ENCODE results near the gene TMEM109.

TMEM109 gene

DNA sequence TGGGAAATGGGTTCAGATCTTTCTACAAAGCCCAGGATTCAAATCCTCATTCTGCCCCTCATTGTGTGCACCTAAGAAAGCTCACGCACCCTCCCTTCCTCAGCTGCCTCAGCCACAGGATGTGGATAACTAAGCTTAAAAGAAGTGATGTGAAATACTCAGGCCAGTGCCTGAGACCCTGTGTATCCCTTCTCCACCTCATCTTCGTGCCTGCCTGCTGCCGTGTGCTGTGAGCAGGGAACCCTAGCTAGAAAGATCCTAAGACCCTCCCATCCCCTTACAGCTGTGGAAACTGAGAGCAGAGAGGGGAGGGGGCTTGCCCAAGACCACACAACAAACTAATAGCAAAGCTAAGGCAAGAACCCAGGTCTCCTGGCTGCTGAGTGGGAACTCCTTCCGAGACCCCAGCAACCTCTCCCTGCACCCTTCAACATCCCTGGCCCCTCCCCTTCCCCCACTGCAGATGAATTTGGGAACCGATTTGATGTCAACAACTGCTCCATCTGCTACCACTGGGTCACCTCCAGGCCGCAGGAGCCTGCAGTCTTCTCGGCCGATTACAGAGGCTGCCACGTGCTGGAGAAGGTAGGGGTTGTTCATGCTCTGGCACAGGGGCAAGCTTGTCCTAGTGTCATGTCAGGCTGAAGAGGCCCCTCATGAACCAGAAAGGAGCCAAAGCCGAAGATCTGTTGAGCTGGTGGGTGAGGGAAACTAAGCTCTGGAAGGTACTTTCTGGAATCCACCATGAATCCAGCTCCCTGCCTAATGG, 45.1 kb upstream of the TMEM109 start:
- no peak for ATAC-seq
- TF ChIP-seq BACH2 (CRISPR knock-in tag; IDR thresholded peaks at IDR 0.05; ENCODE audit: borderline replicate concordance) (no peak), ZNF8 (CRISPR knock-in tag; IDR thresholded peaks at IDR 0.05) (no peak), ZFP30 (CRISPR knock-in tag; IDR thresholded peaks at IDR 0.05) (no peak), SNAI2 (CRISPR knock-in tag; IDR thresholded peaks at IDR 0.05) (no peak), OSR1 (CRISPR knock-in tag; IDR thresholded peaks at IDR 0.05) (no peak), ZFP3 (CRISPR knock-in tag; IDR thresholded peaks at IDR 0.05) (no peak)
- TF ChIP-seq, protein P1, sequence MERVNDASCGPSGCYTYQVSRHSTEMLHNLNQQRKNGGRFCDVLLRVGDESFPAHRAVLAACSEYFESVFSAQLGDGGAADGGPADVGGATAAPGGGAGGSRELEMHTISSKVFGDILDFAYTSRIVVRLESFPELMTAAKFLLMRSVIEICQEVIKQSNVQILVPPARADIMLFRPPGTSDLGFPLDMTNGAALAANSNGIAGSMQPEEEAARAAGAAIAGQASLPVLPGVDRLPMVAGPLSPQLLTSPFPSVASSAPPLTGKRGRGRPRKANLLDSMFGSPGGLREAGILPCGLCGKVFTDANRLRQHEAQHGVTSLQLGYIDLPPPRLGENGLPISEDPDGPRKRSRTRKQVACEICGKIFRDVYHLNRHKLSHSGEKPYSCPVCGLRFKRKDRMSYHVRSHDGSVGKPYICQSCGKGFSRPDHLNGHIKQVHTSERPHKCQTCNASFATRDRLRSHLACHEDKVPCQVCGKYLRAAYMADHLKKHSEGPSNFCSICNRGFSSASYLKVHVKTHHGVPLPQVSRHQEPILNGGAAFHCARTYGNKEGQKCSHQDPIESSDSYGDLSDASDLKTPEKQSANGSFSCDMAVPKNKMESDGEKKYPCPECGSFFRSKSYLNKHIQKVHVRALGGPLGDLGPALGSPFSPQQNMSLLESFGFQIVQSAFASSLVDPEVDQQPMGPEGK (CRISPR knock-in tag; IDR thresholded peaks at IDR 0.05; ENCODE audit: borderline replicate concordance), result no peak
- TF ChIP-seq, protein P2, sequence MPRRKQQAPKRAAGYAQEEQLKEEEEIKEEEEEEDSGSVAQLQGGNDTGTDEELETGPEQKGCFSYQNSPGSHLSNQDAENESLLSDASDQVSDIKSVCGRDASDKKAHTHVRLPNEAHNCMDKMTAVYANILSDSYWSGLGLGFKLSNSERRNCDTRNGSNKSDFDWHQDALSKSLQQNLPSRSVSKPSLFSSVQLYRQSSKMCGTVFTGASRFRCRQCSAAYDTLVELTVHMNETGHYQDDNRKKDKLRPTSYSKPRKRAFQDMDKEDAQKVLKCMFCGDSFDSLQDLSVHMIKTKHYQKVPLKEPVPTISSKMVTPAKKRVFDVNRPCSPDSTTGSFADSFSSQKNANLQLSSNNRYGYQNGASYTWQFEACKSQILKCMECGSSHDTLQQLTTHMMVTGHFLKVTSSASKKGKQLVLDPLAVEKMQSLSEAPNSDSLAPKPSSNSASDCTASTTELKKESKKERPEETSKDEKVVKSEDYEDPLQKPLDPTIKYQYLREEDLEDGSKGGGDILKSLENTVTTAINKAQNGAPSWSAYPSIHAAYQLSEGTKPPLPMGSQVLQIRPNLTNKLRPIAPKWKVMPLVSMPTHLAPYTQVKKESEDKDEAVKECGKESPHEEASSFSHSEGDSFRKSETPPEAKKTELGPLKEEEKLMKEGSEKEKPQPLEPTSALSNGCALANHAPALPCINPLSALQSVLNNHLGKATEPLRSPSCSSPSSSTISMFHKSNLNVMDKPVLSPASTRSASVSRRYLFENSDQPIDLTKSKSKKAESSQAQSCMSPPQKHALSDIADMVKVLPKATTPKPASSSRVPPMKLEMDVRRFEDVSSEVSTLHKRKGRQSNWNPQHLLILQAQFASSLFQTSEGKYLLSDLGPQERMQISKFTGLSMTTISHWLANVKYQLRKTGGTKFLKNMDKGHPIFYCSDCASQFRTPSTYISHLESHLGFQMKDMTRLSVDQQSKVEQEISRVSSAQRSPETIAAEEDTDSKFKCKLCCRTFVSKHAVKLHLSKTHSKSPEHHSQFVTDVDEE (CRISPR knock-in tag; IDR thresholded peaks at IDR 0.05), result no peak

DNA sequence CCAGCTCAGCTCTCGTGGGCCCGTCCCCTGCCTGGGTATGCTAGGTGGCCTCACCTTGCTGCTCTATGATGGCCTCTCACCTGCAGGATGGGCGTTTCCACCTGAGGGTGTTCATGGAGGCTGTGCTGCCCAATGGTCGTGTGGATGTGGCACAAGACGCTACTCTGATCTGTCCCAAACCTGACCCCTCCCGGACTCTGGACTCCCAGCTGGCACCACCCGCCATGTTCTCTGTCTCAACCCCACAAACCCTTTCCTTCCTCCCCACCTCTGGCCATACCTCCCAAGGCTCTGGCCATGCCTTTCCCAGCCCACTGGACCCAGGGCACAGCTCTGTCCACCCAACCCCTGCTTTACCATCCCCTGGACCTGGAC, 44.5 kb upstream of the TMEM109 start:
- ATAC-seq, result no peak

More for the DNA sequence above, 44.5 kb upstream of the TMEM109 start:
- TF ChIP-seq, protein P1 (CRISPR knock-in tag; IDR thresholded peaks at IDR 0.05; ENCODE audit: borderline replicate concordance), result no peak
- TF ChIP-seq, protein P3, sequence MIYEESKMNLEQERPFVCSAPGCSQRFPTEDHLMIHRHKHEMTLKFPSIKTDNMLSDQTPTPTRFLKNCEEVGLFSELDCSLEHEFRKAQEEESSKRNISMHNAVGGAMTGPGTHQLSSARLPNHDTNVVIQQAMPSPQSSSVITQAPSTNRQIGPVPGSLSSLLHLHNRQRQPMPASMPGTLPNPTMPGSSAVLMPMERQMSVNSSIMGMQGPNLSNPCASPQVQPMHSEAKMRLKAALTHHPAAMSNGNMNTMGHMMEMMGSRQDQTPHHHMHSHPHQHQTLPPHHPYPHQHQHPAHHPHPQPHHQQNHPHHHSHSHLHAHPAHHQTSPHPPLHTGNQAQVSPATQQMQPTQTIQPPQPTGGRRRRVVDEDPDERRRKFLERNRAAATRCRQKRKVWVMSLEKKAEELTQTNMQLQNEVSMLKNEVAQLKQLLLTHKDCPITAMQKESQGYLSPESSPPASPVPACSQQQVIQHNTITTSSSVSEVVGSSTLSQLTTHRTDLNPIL (CRISPR knock-in tag; IDR thresholded peaks at IDR 0.05; ENCODE audit: low read depth), result no peak
- TF ChIP-seq ZFP30 (CRISPR knock-in tag; IDR thresholded peaks at IDR 0.05) (no peak), ZFP3 (CRISPR knock-in tag; IDR thresholded peaks at IDR 0.05) (no peak), ZNF565 (CRISPR knock-in tag; conservative IDR thresholded peaks at IDR 0.05; ENCODE audit: low read depth) (no peak), OSR1 (CRISPR knock-in tag; IDR thresholded peaks at IDR 0.05) (no peak), TCF4 (CRISPR knock-in tag; IDR thresholded peaks at IDR 0.05; ENCODE audit: borderline replicate concordance) (no peak), ARNTL (CRISPR knock-in tag; IDR thresholded peaks at IDR 0.05; ENCODE audit: borderline replicate concordance, low read depth) (no peak), RARB (CRISPR knock-in tag; IDR thresholded peaks at IDR 0.05) (no peak), TOX (CRISPR knock-in tag; IDR thresholded peaks at IDR 0.05; ENCODE audit: borderline replicate concordance) (no peak), BACH2 (CRISPR knock-in tag; IDR thresholded peaks at IDR 0.05; ENCODE audit: borderline replicate concordance) (no peak), PPARA (CRISPR knock-in tag; IDR thresholded peaks at IDR 0.05; ENCODE audit: borderline replicate concordance) (no peak)
- TF ChIP-seq, protein P4, sequence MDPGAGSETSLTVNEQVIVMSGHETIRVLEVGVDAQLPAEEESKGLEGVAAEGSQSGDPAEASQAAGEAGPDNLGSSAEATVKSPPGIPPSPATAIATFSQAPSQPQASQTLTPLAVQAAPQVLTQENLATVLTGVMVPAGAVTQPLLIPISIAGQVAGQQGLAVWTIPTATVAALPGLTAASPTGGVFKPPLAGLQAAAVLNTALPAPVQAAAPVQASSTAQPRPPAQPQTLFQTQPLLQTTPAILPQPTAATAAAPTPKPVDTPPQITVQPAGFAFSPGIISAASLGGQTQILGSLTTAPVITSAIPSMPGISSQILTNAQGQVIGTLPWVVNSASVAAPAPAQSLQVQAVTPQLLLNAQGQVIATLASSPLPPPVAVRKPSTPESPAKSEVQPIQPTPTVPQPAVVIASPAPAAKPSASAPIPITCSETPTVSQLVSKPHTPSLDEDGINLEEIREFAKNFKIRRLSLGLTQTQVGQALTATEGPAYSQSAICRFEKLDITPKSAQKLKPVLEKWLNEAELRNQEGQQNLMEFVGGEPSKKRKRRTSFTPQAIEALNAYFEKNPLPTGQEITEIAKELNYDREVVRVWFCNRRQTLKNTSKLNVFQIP (CRISPR knock-in tag; IDR thresholded peaks at IDR 0.05; ENCODE audit: borderline replicate concordance, low read depth), result no peak
- TF ChIP-seq, protein P5, sequence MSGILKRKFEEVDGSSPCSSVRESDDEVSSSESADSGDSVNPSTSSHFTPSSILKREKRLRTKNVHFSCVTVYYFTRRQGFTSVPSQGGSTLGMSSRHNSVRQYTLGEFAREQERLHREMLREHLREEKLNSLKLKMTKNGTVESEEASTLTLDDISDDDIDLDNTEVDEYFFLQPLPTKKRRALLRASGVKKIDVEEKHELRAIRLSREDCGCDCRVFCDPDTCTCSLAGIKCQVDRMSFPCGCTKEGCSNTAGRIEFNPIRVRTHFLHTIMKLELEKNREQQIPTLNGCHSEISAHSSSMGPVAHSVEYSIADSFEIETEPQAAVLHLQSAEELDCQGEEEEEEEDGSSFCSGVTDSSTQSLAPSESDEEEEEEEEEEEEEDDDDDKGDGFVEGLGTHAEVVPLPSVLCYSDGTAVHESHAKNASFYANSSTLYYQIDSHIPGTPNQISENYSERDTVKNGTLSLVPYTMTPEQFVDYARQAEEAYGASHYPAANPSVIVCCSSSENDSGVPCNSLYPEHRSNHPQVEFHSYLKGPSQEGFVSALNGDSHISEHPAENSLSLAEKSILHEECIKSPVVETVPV (CRISPR knock-in tag; IDR thresholded peaks at IDR 0.05), result no peak

Data from SK-N-SH treated with all-trans-retinoic acid at 6 μM for 48 hours (cell line).